GM19467 (cell line): ENCODE results near the gene GLB1L3.

ENCODE experiments used
- ATAC-seq: cut with Tn5 transposase; IDR thresholded peaks from one replicate; pipeline ENCODE4 v1.9.1; 2021; ENCODE audit warnings: mild to moderate bottlenecking, moderate library complexity; ENCODE audit not compliant: unreplicated experiment

The GLB1L3 gene

DNA sequence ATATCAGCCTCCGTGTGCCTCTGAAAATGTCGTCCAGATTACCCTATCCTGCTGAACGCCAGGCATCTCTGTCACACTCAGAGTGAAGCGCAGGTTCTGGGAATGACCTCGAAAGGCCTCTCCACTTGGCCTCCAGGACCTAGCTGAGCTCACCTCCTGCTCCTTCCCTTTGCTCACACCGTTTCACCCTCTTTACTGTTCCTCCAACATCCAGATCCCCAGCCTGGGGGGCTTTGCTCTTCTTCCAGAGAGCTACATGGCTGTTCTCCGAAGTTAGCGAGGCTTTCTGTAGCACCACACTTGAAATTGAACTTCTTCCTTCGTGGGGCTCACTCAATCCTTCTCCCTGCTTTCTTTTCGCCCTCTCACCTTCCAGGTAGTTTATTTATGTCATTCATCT is 83.5 kb downstream of the GLB1L3 start:
- no peak for ATAC-seq

DNA sequence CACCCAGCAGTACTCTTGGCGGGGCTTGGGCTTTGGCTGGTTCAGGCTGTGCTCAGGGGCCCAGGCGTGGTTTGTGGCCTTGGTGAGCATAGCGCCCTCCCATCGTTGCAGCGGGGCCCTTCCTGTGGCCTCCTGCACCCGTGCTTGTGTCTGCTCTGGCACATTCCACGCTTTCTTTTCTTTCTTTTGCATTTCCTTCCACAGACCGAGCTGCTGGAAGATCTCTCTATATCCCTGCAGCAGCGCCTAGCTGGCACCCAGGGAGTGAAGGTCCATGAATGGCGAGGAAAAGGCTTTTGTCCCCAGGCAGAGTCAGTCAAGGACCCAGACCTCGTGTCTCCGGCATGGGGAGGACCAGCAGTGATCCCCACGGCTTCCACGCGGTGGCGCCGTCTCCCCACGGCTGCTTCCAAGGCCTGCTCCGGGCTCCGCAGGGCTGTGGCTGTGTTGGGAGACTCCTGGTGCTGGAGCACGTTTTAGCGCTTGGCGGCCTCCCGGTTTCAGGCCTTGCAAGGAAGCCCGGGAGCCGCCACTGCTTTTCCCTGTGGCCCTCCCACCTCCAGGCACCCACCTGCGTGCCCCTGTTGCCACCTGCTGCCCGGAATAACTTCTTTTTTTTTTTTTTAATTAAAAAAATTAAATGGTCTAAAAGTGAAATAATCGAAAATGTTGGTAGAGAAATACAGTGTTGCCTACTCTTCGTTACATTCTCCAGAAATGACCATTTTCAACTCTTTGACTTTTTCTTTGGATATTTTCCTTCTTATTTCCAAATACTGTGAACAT is 84.1 kb downstream of the GLB1L3 start:
- ATAC-seq = peak; percentile 80

GRCh38 chr11:134361661-134362060 is 85.5 kb downstream of the GLB1L3 start:
- ATAC-seq = no peak

DNA sequence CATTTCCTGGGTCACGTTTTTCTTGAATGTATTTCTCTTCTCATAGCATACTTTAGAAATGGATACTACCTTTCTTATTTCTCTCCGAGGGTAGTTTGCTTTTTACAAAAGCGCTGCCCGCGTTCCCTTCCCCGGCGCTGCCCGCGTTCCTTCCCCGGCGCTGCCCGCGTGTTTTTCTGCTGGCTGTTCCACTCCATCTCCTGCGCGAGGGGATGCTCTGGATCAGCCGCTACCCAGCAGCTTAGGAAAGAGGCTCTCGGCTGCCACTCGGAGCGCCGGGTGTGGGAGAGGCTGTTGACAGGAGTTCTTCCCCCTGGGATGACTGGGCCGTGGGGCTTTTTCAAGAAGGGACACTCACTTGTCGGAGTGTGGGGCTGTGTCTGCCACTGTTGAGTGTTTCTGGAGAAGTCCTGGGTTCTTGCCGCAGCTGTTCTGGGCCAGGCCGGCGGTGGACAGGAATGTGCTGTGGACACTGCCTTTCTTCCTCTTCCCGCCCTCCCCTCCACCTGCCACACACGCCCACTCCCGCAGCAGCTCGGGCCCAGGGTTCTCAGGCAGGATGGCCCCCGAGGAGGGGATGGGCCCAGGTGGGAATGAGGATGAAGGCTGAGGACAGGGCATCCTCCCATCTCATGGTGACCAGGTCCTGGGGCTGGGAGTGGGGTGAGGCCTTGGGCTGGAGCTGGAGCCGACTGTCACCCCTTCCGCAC is 86.2 kb downstream of the GLB1L3 start:
- no peak for ATAC-seq

- ATAC-seq = no peak
Measured at GRCh38 chr11:134363161-134363560, 87.0 kb downstream of the GLB1L3 start.

GRCh38 chr11:134363592-134363991 is 87.4 kb downstream of the GLB1L3 start:
- no peak for ATAC-seq

- ATAC-seq = no peak
Measured at GRCh38 chr11:134364261-134364660, 88.1 kb downstream of the GLB1L3 start.

DNA sequence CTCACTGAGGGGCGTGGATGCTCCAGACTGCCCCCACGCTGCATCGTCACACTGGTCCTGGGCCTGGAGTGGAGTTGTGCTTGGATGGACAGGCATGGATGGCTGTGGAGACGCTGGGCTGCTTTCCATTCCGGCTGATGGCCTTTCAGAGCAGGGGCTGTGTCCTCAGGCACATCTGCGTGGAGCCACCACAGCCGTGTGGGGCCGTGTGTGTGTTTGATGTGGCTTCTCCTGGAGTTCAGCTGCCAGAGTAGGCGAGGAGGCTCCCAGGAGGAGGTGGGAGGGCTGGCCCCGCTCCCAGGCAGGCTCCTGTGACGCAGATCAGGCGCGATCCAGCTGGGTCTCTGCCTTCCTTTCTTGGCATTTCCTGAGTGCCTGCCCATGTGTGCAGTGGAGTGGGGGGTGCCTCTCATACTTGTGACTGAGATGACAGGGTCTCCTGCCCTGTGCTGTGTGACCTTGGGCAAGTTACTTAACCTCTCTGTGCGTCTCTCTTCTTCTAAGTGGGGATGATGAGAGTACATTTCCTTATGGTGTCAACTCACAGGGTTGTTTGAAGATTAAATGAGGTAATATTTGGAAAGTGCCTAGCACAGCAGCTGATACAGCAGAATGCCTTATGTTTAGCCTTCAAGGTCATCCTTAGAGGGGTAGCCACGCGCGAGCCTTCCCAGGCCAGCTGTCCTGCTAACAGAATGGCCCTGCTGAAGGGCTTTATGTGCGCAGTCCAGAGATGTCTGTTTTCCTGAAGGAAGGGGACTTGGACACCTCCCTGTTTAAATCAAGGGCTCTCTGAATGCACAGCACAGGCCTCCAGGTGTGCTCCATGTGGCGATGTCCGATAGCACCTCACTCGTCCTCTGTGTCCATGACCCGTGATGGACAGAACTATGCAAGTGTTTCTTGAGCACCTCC is 89.1 kb downstream of the GLB1L3 start:
- no peak for ATAC-seq

DNA sequence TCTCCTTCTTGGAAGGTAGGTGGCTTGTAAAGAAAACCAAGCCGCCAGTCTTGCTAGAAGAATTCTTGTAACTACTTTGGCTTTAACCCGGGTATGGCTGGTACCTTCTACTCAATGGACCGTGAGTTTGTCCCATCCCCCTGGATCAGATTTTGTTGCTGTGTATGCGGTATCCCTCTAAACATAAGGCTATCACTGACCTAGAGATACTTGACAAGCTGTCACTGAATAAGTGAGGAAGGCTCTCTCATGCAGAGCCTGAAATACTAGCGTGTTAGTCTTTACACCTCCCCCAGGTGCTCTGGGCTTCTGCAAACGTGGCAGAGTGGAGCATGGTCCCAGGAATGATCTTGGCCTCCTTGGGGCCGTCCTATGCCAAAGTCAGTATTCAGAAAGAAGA is 90.1 kb downstream of the GLB1L3 start:
- ATAC-seq = no peak

DNA sequence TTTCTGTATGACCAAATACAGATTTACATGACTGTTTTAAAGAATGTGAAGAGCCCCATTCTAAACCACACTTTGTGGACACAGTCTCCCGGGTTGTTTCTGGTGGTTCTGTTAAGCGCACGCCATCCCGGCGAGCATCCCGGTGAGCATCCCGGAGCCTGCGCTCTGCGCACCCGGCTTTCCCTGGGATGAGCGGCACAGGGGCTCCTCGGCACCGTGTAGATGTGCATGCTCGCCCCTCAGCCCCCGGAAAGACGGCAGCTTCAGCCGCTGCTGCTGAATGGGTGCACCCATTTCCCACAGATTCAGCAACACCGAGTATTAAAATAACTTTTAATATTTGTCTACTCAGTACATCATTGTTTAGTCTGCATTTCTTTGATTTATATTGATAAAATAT is 91.6 kb downstream of the GLB1L3 start:
- ATAC-seq = no peak
